HEK293 (cell line): ENCODE measurements around the gene TBC1D4.
"Not testable (repeated sequence)": the region's sequence is repeated elsewhere in the genome, so short reads cannot be mapped to it uniquely, and the experiment has no call there.

ENCODE experiments used
- CTCF ChIA-PET: fragments of 350-600 bp; formaldehyde crosslinking; extraction: SDS; loops from one replicate; lab custom pipeline; 2021; ENCODE audit warnings: antibody characterized with exemption; lab: Yijun Ruan, JAX
- POLR2A ChIA-PET: fragments of 300-600 bp; formaldehyde crosslinking; extraction: SDS; loops from one replicate; lab custom pipeline; 2020; ENCODE audit warnings: antibody characterized with exemption, inconsistent platforms; lab: Yijun Ruan, JAX
- H3K27ac ChIP-seq: fragments of 200-500 bp; sonication (Bioruptor generic); 2 replicates; pipeline ENCODE4 v1.5.1; 2014; ENCODE audit warnings: low read depth, low read length, control low read depth, inconsistent platforms; ENCODE audit errors: extremely low read depth
- H3K36me3 ChIP-seq, 2 experiments: fragments of 200-500 bp in 1 of 2; sonication (Bioruptor generic) in 1 of 2; 1 replicate in 1 of 2; 2 replicates in 1 of 2; pipeline ENCODE4 v1.5.1; 2014 to 2017; ENCODE audit warnings: inconsistent platforms in 2 of 2, low read length in 2 of 2; ENCODE audit not compliant: control insufficient read depth in 2 of 2, insufficient read depth in 1 of 2
- H3K4me1 ChIP-seq: fragments of 200-500 bp; sonication (Bioruptor generic); 2 replicates; pipeline ENCODE4 v1.5.1; 2014; ENCODE audit warnings: mild to moderate bottlenecking, low read length, inconsistent platforms; ENCODE audit not compliant: control insufficient read depth, insufficient read depth
- H3K4me3 ChIP-seq: 2 replicates; pipeline ENCODE4 v1.5.1; 2011; ENCODE audit warnings: low read depth, mild to moderate bottlenecking, control low read depth, low read length, moderate library complexity
- H3K9me3 ChIP-seq: fragments of 200-500 bp; sonication (Bioruptor generic); 2 replicates; pipeline ENCODE4 v1.5.1; 2014; ENCODE audit warnings: low read depth, low read length, inconsistent platforms; ENCODE audit not compliant: control insufficient read depth, insufficient read depth
- GLI2 ChIP-seq: fragments of 450-650 bp; formaldehyde crosslinking; IDR thresholded peaks from 2 replicates; pipeline ENCODE4; 2017; ENCODE audit warnings: missing biosample characterization, missing genetic modification characterization, low read depth, borderline replicate concordance
- HOXC10 ChIP-seq: sonication (generic); formaldehyde crosslinking; IDR thresholded peaks from 2 replicates; pipeline ENCODE4 v1.8.1; 2023; ENCODE audit warnings: mild to moderate bottlenecking, missing genetic modification reagents
- INSM2 ChIP-seq: fragments of 450-650 bp; formaldehyde crosslinking; IDR thresholded peaks from 2 replicates; pipeline ENCODE4 v1.5.1; 2016; ENCODE audit warnings: missing biosample characterization, missing genetic modification characterization
- OVOL3 ChIP-seq: fragments of 450-650 bp; formaldehyde crosslinking; IDR thresholded peaks from 2 replicates; pipeline ENCODE4 v1.5.1; 2016; ENCODE audit warnings: missing biosample characterization, missing genetic modification characterization
- PRDM10 ChIP-seq: fragments of 450-650 bp; formaldehyde crosslinking; IDR thresholded peaks from 2 replicates; pipeline ENCODE4 v1.5.1; 2016; ENCODE audit warnings: missing biosample characterization, missing genetic modification characterization
- SP3 ChIP-seq: fragments of 450-650 bp; formaldehyde crosslinking; IDR thresholded peaks from 2 replicates; pipeline ENCODE4 v1.5.1; 2016; ENCODE audit warnings: missing biosample characterization, missing genetic modification characterization
- WT1 ChIP-seq: fragments of 450-650 bp; formaldehyde crosslinking; IDR thresholded peaks from 2 replicates; pipeline ENCODE4 v1.5.1; 2016; ENCODE audit warnings: missing biosample characterization, missing genetic modification characterization
- ZBTB1 ChIP-seq: fragments of 450-650 bp; formaldehyde crosslinking; IDR thresholded peaks from 2 replicates; pipeline ENCODE4 v1.5.1; 2016; ENCODE audit warnings: missing biosample characterization, missing genetic modification characterization
- ZNF121 ChIP-seq: fragments of 450-650 bp; formaldehyde crosslinking; IDR thresholded peaks from 2 replicates; pipeline ENCODE4 v1.5.1; 2016; ENCODE audit warnings: missing biosample characterization, missing genetic modification characterization
- ZNF24 ChIP-seq: fragments of 450-650 bp; formaldehyde crosslinking; IDR thresholded peaks from 2 replicates; pipeline ENCODE4 v1.5.1; 2016; ENCODE audit warnings: missing biosample characterization, missing genetic modification characterization
- ZNF266 ChIP-seq: fragments of 450-650 bp; formaldehyde crosslinking; IDR thresholded peaks from 2 replicates; pipeline ENCODE4 v1.5.1; 2016; ENCODE audit warnings: missing biosample characterization, missing genetic modification characterization, low read depth
- ZNF48 ChIP-seq: fragments of 450-650 bp; formaldehyde crosslinking; IDR thresholded peaks from 2 replicates; pipeline ENCODE4 v1.5.1; 2016; ENCODE audit warnings: missing biosample characterization, missing genetic modification characterization
- ZNF596 ChIP-seq: fragments of 450-650 bp; IDR thresholded peaks from 2 replicates; pipeline ENCODE4 v1.5.0; 2018; ENCODE audit warnings: missing biosample characterization, mild to moderate bottlenecking, missing genetic modification characterization, moderate library complexity
- ZSCAN30 ChIP-seq: fragments of 450-650 bp; IDR thresholded peaks from 2 replicates; pipeline ENCODE4 v1.5.1; 2018; ENCODE audit warnings: missing biosample characterization, mild to moderate bottlenecking, missing genetic modification characterization, moderate library complexity
- TF ChIP-seq, protein P1 (sequence below): fragments of 450-650 bp; formaldehyde crosslinking; conservative IDR thresholded peaks from 2 replicates; pipeline ENCODE4 v1.5.1; 2016; ENCODE audit warnings: low read depth, missing biosample characterization, missing genetic modification characterization
- TF ChIP-seq, protein P2 (sequence below): fragments of 450-650 bp; formaldehyde crosslinking; IDR thresholded peaks from 2 replicates; pipeline ENCODE4 v1.5.1; 2016; ENCODE audit warnings: missing biosample characterization, missing genetic modification characterization
- TF ChIP-seq, protein P3 (sequence below): fragments of 450-650 bp; IDR thresholded peaks from 2 replicates; pipeline ENCODE4 v1.5.1; 2018; ENCODE audit warnings: missing biosample characterization, mild to moderate bottlenecking, missing genetic modification characterization
- TF ChIP-seq, protein P4 (sequence below): fragments of 450-650 bp; formaldehyde crosslinking; IDR thresholded peaks from 2 replicates; pipeline ENCODE4; 2016; ENCODE audit warnings: missing biosample characterization, missing genetic modification characterization

TBC1D4 gene

DNA sequence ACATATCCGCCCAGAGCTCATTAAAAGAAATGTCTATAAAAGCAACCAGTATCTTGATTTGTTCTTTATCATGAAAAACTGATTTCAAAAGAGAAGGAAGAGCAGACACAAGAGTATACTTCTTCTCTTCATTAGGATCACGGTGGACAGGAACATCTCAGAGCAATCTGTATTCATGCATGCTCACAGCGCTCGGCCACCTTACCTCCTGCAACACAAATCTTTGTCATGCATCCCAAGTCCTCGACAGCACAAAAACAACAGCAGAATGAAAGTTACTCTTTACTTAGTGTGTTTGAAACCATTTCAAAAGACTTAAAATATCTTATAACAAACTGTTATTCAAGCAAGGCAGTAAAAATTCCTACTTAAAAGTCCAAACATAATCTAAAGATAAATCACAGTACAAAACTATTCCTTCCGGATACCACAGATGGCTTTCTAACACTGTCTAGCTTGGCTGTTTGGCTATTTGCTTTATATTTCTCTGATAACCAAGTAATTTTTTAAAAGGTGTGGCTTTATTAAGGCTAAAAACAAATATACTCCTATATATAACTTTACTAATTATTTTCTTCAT lies 174.5 kb downstream of the TBC1D4 start (continued):
- no peak for TF ChIP-seq PRDM10 (tag by site-specific recombination)
- TF ChIP-seq WT1 (tag by site-specific recombination) = no peak

DNA sequence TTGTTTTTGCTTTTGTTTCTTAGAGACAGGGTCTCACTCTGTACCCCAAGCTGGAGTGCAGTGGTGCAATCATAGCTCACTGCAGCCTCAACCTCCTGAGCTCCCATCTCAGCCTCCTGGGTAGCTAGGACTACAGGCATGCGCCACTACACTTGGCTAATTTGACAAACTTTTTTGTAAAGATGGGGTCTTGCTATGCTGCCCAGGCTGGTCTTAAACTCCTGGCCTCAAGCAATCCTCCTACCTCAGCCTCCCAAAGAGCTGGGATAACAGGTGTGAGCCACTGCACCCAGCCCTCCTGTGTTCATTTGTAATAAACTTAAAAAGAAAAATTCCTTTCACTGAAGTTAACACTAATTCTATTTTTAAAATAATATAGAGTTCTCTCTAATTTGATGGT lies 175.0 kb downstream of the TBC1D4 start:
- H3K36me3 ChIP-seq = peaks cover 0 to 23% of the 10 kb centered on the region in 2 experiments; a peak in 1 of 3 replicates
- CTCF ChIA-PET, POLR2A ChIA-PET: not testable (repeated sequence)

DNA sequence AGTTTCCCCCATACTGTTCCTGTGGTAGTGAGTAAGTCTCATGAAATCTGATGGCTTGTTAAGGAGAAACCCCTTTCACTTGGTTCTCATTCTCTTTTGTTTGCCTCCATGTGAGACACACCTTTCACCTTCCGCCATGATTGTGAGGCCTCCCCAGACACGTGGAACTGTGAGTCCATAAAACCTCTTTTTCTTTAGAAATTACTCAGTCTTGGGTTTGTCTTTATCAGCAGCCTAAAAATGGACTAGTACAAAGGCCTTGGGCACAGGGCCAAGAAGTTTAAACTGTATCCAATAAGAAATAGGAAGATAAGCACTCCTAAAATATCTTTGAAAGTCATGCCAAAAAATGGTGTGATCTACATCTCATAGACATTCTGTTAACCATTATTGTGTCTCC lies 176.9 kb downstream of the TBC1D4 start:
- no peak overlapping the region for H3K4me3 ChIP-seq
- peaks cover 0 to 14% of the 10 kb centered on the region in 2 experiments; a peak in 1 of 3 replicates for H3K36me3 ChIP-seq
- ChIA-PET CTCF (no interaction called here), POLR2A (no interaction called here)
- H3K27ac ChIP-seq = no peak overlapping the region
- H3K9me3 ChIP-seq = no peaks in the 10 kb centered on the region
- H3K4me1 ChIP-seq = no peaks in the 10 kb centered on the region
- TF ChIP-seq, protein P1, sequence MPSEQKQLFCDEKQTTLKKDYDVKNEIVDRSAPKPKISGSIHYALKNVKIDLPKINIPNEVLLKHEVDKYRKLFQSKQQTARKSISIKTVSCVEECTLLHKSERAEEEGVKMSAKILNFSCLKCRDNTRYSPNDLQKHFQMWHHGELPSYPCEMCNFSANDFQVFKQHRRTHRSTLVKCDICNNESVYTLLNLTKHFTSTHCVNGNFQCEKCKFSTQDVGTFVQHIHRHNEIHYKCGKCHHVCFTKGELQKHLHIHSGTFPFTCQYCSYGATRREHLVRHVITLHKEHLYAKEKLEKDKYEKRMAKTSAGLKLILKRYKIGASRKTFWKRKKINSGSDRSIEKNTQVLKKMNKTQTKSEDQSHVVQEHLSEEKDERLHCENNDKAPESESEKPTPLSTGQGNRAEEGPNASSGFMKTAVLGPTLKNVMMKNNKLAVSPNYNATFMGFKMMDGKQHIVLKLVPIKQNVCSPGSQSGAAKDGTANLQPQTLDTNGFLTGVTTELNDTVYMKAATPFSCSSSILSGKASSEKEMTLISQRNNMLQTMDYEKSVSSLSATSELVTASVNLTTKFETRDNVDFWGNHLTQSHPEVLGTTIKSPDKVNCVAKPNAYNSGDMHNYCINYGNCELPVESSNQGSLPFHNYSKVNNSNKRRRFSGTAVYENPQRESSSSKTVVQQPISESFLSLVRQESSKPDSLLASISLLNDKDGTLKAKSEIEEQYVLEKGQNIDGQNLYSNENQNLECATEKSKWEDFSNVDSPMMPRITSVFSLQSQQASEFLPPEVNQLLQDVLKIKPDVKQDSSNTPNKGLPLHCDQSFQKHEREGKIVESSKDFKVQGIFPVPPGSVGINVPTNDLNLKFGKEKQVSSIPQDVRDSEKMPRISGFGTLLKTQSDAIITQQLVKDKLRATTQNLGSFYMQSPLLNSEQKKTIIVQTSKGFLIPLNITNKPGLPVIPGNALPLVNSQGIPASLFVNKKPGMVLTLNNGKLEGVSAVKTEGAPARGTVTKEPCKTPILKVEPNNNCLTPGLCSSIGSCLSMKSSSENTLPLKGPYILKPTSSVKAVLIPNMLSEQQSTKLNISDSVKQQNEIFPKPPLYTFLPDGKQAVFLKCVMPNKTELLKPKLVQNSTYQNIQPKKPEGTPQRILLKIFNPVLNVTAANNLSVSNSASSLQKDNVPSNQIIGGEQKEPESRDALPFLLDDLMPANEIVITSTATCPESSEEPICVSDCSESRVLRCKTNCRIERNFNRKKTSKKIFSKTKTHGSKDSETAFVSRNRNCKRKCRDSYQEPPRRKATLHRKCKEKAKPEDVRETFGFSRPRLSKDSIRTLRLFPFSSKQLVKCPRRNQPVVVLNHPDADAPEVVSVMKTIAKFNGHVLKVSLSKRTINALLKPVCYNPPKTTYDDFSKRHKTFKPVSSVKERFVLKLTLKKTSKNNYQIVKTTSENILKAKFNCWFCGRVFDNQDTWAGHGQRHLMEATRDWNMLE = no peak
- TF ChIP-seq, protein P2, sequence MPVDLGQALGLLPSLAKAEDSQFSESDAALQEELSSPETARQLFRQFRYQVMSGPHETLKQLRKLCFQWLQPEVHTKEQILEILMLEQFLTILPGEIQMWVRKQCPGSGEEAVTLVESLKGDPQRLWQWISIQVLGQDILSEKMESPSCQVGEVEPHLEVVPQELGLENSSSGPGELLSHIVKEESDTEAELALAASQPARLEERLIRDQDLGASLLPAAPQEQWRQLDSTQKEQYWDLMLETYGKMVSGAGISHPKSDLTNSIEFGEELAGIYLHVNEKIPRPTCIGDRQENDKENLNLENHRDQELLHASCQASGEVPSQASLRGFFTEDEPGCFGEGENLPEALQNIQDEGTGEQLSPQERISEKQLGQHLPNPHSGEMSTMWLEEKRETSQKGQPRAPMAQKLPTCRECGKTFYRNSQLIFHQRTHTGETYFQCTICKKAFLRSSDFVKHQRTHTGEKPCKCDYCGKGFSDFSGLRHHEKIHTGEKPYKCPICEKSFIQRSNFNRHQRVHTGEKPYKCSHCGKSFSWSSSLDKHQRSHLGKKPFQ (tag by site-specific recombination) = no peak
- TF ChIP-seq OVOL3 (no peak), ZNF24 (tag by site-specific recombination) (no peak), GLI2 (tag by site-specific recombination) (no peak), ZNF48 (tag by site-specific recombination) (no peak), ZNF266 (tag by site-specific recombination) (no peak), ZBTB1 (tag by site-specific recombination) (no peak), INSM2 (tag by site-specific recombination) (no peak), SP3 (no peak), HOXC10 (no peak), ZNF596 (tag by site-specific recombination) (no peak), ZSCAN30 (tag by site-specific recombination) (no peak)
- TF ChIP-seq, protein P3, sequence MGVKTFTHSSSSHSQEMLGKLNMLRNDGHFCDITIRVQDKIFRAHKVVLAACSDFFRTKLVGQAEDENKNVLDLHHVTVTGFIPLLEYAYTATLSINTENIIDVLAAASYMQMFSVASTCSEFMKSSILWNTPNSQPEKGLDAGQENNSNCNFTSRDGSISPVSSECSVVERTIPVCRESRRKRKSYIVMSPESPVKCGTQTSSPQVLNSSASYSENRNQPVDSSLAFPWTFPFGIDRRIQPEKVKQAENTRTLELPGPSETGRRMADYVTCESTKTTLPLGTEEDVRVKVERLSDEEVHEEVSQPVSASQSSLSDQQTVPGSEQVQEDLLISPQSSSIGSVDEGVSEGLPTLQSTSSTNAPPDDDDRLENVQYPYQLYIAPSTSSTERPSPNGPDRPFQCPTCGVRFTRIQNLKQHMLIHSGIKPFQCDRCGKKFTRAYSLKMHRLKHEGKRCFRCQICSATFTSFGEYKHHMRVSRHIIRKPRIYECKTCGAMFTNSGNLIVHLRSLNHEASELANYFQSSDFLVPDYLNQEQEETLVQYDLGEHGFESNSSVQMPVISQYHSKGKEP (tag by site-specific recombination) = no peak
- TF ChIP-seq, protein P4, sequence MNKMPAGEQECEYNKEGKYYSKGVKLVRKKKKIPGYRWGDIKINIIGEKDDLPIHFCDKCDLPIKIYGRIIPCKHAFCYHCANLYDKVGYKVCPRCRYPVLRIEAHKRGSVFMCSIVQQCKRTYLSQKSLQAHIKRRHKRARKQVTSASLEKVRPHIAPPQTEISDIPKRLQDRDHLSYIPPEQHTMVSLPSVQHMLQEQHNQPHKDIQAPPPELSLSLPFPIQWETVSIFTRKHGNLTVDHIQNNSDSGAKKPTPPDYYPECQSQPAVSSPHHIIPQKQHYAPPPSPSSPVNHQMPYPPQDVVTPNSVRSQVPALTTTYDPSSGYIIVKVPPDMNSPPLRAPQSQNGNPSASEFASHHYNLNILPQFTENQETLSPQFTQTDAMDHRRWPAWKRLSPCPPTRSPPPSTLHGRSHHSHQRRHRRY (tag by site-specific recombination) = no peak

More for the DNA sequence above, 175.0 kb downstream of the TBC1D4 start:
- H3K27ac ChIP-seq = not testable (repeated sequence)
- TF ChIP-seq ZNF121 (tag by site-specific recombination) = peak; percentile 40; the same call in 1 of the 2 replicates
- TF ChIP-seq, all 188 proteins: peak for 1; not testable (repeated sequence) for 187
- H3K9me3 ChIP-seq, H3K4me3 ChIP-seq, H3K4me1 ChIP-seq: not testable (repeated sequence)
